ENCODE data around the gene FMN2.

FMN2 gene

GRCh38 chr1:240282061-240282830 lies 190.6 kb downstream of the FMN2 start (continued):
- TF ChIP-seq CSRNP3 (CRISPR knock-in tag; IDR thresholded peaks at IDR 0.05) (no peak), ZNF70 (CRISPR knock-in tag; IDR thresholded peaks at IDR 0.05) (no peak), PPARA (CRISPR knock-in tag; IDR thresholded peaks at IDR 0.05; ENCODE audit: borderline replicate concordance) (no peak), ESRRG (CRISPR knock-in tag; IDR thresholded peaks at IDR 0.05) (no peak)

GRCh38 chr1:240284656-240285414 lies 193.2 kb downstream of the FMN2 start:
- TF ChIP-seq TSHZ2 (CRISPR knock-in tag; IDR thresholded peaks at IDR 0.05): no peak
- no peak for TF ChIP-seq ZC3H10 (CRISPR knock-in tag; IDR thresholded peaks at IDR 0.05)
- TF ChIP-seq SNAI2 (CRISPR knock-in tag; IDR thresholded peaks at IDR 0.05): no peak

GRCh38 chr1:240285540-240285939 lies 193.9 kb downstream of the FMN2 start:
- no peak for ATAC-seq
- TF ChIP-seq TSHZ2 (CRISPR knock-in tag; IDR thresholded peaks at IDR 0.05): no peak

More at GRCh38 chr1:240284656-240285414, 193.2 kb downstream of the FMN2 start:
- ATAC-seq: no peak

- peak; percentile 18; the same call in 2 of the 3 replicates for ATAC-seq
- TF ChIP-seq TSHZ2 (CRISPR knock-in tag; IDR thresholded peaks at IDR 0.05) (no peak), ZFP3 (CRISPR knock-in tag; IDR thresholded peaks at IDR 0.05) (no peak), CSDC2 (CRISPR knock-in tag; IDR thresholded peaks at IDR 0.05) (no peak), RARB (CRISPR knock-in tag; IDR thresholded peaks at IDR 0.05) (no peak), SNAI2 (CRISPR knock-in tag; IDR thresholded peaks at IDR 0.05) (no peak), TOX (CRISPR knock-in tag; IDR thresholded peaks at IDR 0.05; ENCODE audit: borderline replicate concordance) (no peak), OSR1 (CRISPR knock-in tag; IDR thresholded peaks at IDR 0.05) (no peak), ZC3H10 (CRISPR knock-in tag; IDR thresholded peaks at IDR 0.05) (no peak), CREB5 (CRISPR knock-in tag; IDR thresholded peaks at IDR 0.05; ENCODE audit: low read depth) (no peak), ZNF565 (CRISPR knock-in tag; conservative IDR thresholded peaks at IDR 0.05; ENCODE audit: low read depth) (no peak), ESRRG (CRISPR knock-in tag; IDR thresholded peaks at IDR 0.05) (no peak), PATZ1 (CRISPR knock-in tag; IDR thresholded peaks at IDR 0.05; ENCODE audit: borderline replicate concordance) (no peak), PPARA (CRISPR knock-in tag; IDR thresholded peaks at IDR 0.05; ENCODE audit: borderline replicate concordance) (no peak), TCF4 (CRISPR knock-in tag; IDR thresholded peaks at IDR 0.05; ENCODE audit: borderline replicate concordance) (no peak), CSRNP3 (CRISPR knock-in tag; IDR thresholded peaks at IDR 0.05) (no peak), ARNTL (CRISPR knock-in tag; IDR thresholded peaks at IDR 0.05; ENCODE audit: borderline replicate concordance, low read depth) (no peak), ZNF8 (CRISPR knock-in tag; IDR thresholded peaks at IDR 0.05) (no peak)
Measured at GRCh38 chr1:240287722-240288121, 196.0 kb downstream of the FMN2 start.
